ENCODE measurements around the gene CERS1. TPM values are rescaled to one million over a fixed set of nuclear protein-coding genes. Genes with fewer than 3 reads are reported as not detected.

CERS1 gene
- total and polyA plus RNA-seq, 5 donors from 2014 or later, result not detected

- Mint-ChIP-seq H3K9me3 (no peaks in the 10 kb centered on the region), H3K36me3 (peaks cover 27% of the 10 kb centered on the region), H3K27ac (no peak overlapping the region), H3K27me3 (no peaks in the 10 kb centered on the region), H3K4me3 (no peak overlapping the region), H3K4me1 (peaks cover 10 to 82% (median 60%) of the 10 kb centered on the region in 4 donors)
- Histone ChIP-seq H3K4me3 (ENCODE audit: low read depth, low read length) (no peak overlapping the region), H3K27me3 (ENCODE audit: control insufficient read depth, insufficient read depth, low read length) (no peaks in the 10 kb centered on the region), H3K36me3 (ENCODE audit: control insufficient read depth, insufficient read depth, low read length) (peaks cover 40% of the 10 kb centered on the region), H3K9me3 (ENCODE audit: control insufficient read depth in 2 of 2, low read length in 2 of 2) (no peaks in the 10 kb centered on the region), H3K27ac (ENCODE audit: insufficient read depth, low read length, poor library complexity, severe bottlenecking) (no peak overlapping the region), H3K4me1 (ENCODE audit: control insufficient read depth, insufficient read depth, low read length, poor library complexity, severe bottlenecking) (peaks cover 58% of the 10 kb centered on the region)
- ATAC-seq (ENCODE audit: low read depth in 2 of 2), result no peak
- no peak for DNase-seq
Observed at GRCh38 chr19:18845961-18846360, 50.0 kb downstream of the CERS1 start.

GRCh38 chr19:18844806-18845329, 51.1 kb downstream of the CERS1 start:
- peak overlapping the region in 2 of 4 donors; percentile 19 to 64 for H3K4me3 Mint-ChIP-seq

DNA sequence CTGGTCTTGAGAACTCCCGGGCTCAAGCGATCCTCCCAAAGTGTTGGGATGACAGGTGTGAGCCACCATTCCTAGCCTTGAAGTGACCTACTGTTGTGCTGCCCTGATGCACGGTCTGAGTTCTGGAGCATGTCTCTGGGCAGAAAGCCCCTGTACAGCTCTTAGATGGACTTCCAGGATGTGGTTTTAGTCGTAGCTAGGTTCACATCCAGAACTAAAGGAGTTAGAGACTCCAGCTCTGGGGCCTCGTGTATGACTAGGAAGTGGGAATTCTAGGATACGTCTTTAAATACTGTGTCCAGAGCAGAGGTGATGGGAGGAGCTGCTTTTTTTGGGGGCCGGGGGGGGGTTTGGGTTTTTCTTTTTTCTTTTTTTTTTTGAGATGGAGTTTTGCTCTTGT, 52.0 kb downstream of the CERS1 start:
- H3K27me3 ChIP-seq (ENCODE audit: control insufficient read depth, insufficient read depth, low read length), result no peaks in the 10 kb centered on the region
- no peak overlapping the region for H3K27ac ChIP-seq (ENCODE audit: insufficient read depth, low read length, poor library complexity, severe bottlenecking)
- peak overlapping the region; percentile 15 for H3K4me3 ChIP-seq (ENCODE audit: low read depth, low read length)
- Mint-ChIP-seq H3K27me3 (no peaks in the 10 kb centered on the region), H3K36me3 (peaks cover 18% of the 10 kb centered on the region), H3K27ac (peak overlapping the region; percentile 77 to 92 (median 88)), H3K9me3 (no peaks in the 10 kb centered on the region), H3K4me1 (peaks cover 10 to 89% (median 67%) of the 10 kb centered on the region in 4 donors), H3K4me3 (peak overlapping the region in 3 of 4 donors; percentile 78 to 85 (median 78))
- H3K9me3 ChIP-seq (ENCODE audit: control insufficient read depth in 2 of 2, low read length in 2 of 2), result no peaks in the 10 kb centered on the region
- ATAC-seq (ENCODE audit: low read depth in 2 of 2) (no peak), DNase-seq (peak in 1 of 3 donors; percentile 36)
- peaks cover 24% of the 10 kb centered on the region for H3K36me3 ChIP-seq (ENCODE audit: control insufficient read depth, insufficient read depth, low read length)
- peaks cover 65% of the 10 kb centered on the region for H3K4me1 ChIP-seq (ENCODE audit: control insufficient read depth, insufficient read depth, low read length, poor library complexity, severe bottlenecking)

More at GRCh38 chr19:18844806-18845329, 51.1 kb downstream of the CERS1 start:
- Mint-ChIP-seq H3K4me1 (peaks cover 10 to 89% (median 69%) of the 10 kb centered on the region in 4 donors), H3K27me3 (no peaks in the 10 kb centered on the region), H3K36me3 (peaks cover 20% of the 10 kb centered on the region), H3K9me3 (no peaks in the 10 kb centered on the region), H3K27ac (peak overlapping the region in 2 of 3 donors; percentile 20 to 88)
- Histone ChIP-seq H3K4me3 (ENCODE audit: low read depth, low read length) (no peak overlapping the region), H3K9me3 (ENCODE audit: control insufficient read depth in 2 of 2, low read length in 2 of 2) (no peaks in the 10 kb centered on the region), H3K36me3 (ENCODE audit: control insufficient read depth, insufficient read depth, low read length) (peaks cover 29% of the 10 kb centered on the region), H3K27ac (ENCODE audit: insufficient read depth, low read length, poor library complexity, severe bottlenecking) (no peak overlapping the region), H3K27me3 (ENCODE audit: control insufficient read depth, insufficient read depth, low read length) (no peaks in the 10 kb centered on the region), H3K4me1 (ENCODE audit: control insufficient read depth, insufficient read depth, low read length, poor library complexity, severe bottlenecking) (peaks cover 66% of the 10 kb centered on the region)
- ATAC-seq (ENCODE audit: low read depth in 2 of 2) (no peak), DNase-seq (no peak)

DNA sequence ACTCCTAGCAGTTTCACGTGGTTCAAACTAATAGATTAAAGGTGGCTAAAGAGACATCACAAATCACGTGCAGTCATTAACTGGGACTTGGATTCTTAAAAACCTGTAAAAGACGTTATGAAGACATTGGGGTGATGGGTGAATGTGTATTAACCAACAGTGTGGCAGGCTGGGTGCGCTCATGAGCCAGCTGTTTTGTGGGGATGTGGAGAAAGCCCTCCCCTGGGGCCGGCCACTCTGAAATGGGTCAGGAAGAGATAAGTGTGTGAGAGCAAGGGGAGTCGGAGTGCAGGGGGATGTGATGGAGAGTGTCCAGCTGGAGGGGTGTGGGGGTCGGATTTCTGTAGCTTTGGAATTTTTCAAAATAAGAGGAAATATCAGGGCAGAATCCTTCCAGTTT, 53.8 kb downstream of the CERS1 start:
- peaks cover 77% of the 10 kb centered on the region for H3K4me1 ChIP-seq (ENCODE audit: control insufficient read depth, insufficient read depth, low read length, poor library complexity, severe bottlenecking)
- H3K36me3 Mint-ChIP-seq, result peaks cover 12% of the 10 kb centered on the region
- ATAC-seq (ENCODE audit: low read depth in 2 of 2) (no peak), DNase-seq (no peak)
- H3K4me1 Mint-ChIP-seq, result peaks cover 9 to 95% (median 73%) of the 10 kb centered on the region in 4 donors
- H3K9me3 Mint-ChIP-seq, result no peaks in the 10 kb centered on the region
- H3K36me3 ChIP-seq (ENCODE audit: control insufficient read depth, insufficient read depth, low read length), result peaks cover 14% of the 10 kb centered on the region
- H3K27ac ChIP-seq (ENCODE audit: insufficient read depth, low read length, poor library complexity, severe bottlenecking), result peak overlapping the region; percentile 0
- peak overlapping the region in 2 of 3 donors; percentile 33 to 66 for H3K27ac Mint-ChIP-seq
- no peaks in the 10 kb centered on the region for H3K9me3 ChIP-seq (ENCODE audit: control insufficient read depth in 2 of 2, low read length in 2 of 2)
- peak overlapping the region; percentile 38 to 80 (median 71) for H3K4me3 Mint-ChIP-seq
- no peak overlapping the region for H3K4me3 ChIP-seq (ENCODE audit: low read depth, low read length)
- H3K27me3 ChIP-seq (ENCODE audit: control insufficient read depth, insufficient read depth, low read length), result no peaks in the 10 kb centered on the region
- H3K27me3 Mint-ChIP-seq, result no peaks in the 10 kb centered on the region

DNA sequence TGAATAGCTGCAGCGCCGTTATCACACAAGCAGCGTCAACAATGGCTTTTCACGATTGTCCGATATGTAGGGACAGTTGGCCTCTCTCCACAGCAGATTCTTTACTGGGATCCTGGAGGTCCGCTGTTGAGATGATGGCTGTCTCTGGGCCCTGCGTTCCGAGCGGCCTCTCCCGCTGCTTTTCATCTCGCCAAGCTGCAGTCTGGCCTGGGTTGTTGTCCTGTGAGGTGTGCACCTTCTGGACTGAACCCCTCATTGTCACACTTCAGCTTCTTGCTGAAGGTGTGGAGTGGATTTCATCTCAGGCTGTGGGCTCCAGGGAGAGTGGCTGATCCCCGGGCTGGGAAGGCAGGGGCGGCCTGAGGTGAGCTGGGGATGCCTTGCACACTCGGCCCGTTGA, 54.6 kb downstream of the CERS1 start:
- Histone ChIP-seq H3K27ac (ENCODE audit: insufficient read depth, low read length, poor library complexity, severe bottlenecking) (no peak overlapping the region), H3K27me3 (ENCODE audit: control insufficient read depth, insufficient read depth, low read length) (no peaks in the 10 kb centered on the region), H3K9me3 (ENCODE audit: control insufficient read depth in 2 of 2, low read length in 2 of 2) (no peaks in the 10 kb centered on the region), H3K4me1 (ENCODE audit: control insufficient read depth, insufficient read depth, low read length, poor library complexity, severe bottlenecking) (peaks cover 79% of the 10 kb centered on the region), H3K4me3 (ENCODE audit: low read depth, low read length) (no peak overlapping the region), H3K36me3 (ENCODE audit: control insufficient read depth, insufficient read depth, low read length) (peaks cover 14% of the 10 kb centered on the region)
- no peaks in the 10 kb centered on the region for H3K27me3 Mint-ChIP-seq
- H3K9me3 Mint-ChIP-seq, result no peaks in the 10 kb centered on the region
- ATAC-seq (ENCODE audit: low read depth in 2 of 2), result no peak
- peaks cover 12% of the 10 kb centered on the region for H3K36me3 Mint-ChIP-seq
- H3K4me3 Mint-ChIP-seq, result peak overlapping the region in 2 of 4 donors; percentile 67 to 80
- no peak for DNase-seq
- peaks cover 7 to 93% (median 71%) of the 10 kb centered on the region in 4 donors for H3K4me1 Mint-ChIP-seq
- H3K27ac Mint-ChIP-seq, result peak overlapping the region in 2 of 3 donors; percentile 22 to 33

GRCh38 chr19:18840288-18841267, 55.4 kb downstream of the CERS1 start:
- no peaks in the 10 kb centered on the region for H3K9me3 ChIP-seq (ENCODE audit: control insufficient read depth in 2 of 2, low read length in 2 of 2)
- H3K27ac ChIP-seq (ENCODE audit: insufficient read depth, low read length, poor library complexity, severe bottlenecking), result no peak overlapping the region
- H3K36me3 Mint-ChIP-seq, result peaks cover 20% of the 10 kb centered on the region
- peaks cover 15 to 93% (median 72%) of the 10 kb centered on the region in 4 donors for H3K4me1 Mint-ChIP-seq
- no peaks in the 10 kb centered on the region for H3K27me3 ChIP-seq (ENCODE audit: control insufficient read depth, insufficient read depth, low read length)
- ATAC-seq (ENCODE audit: low read depth in 2 of 2) (no peak), DNase-seq (no peak)
- no peaks in the 10 kb centered on the region for H3K27me3 Mint-ChIP-seq
- H3K4me3 Mint-ChIP-seq, result peak overlapping the region; percentile 39 to 81 (median 70)
- no peaks in the 10 kb centered on the region for H3K9me3 Mint-ChIP-seq
- H3K4me3 ChIP-seq (ENCODE audit: low read depth, low read length), result no peak overlapping the region
- H3K27ac Mint-ChIP-seq, result peak overlapping the region; percentile 49 to 81 (median 63)
- H3K4me1 ChIP-seq (ENCODE audit: control insufficient read depth, insufficient read depth, low read length, poor library complexity, severe bottlenecking), result peaks cover 86% of the 10 kb centered on the region
- H3K36me3 ChIP-seq (ENCODE audit: control insufficient read depth, insufficient read depth, low read length), result peaks cover 13% of the 10 kb centered on the region

- no peaks in the 10 kb centered on the region for H3K27me3 ChIP-seq (ENCODE audit: control insufficient read depth, insufficient read depth, low read length)
- no peaks in the 10 kb centered on the region for H3K9me3 Mint-ChIP-seq
- no peak overlapping the region for H3K27ac ChIP-seq (ENCODE audit: insufficient read depth, low read length, poor library complexity, severe bottlenecking)
- H3K9me3 ChIP-seq (ENCODE audit: control insufficient read depth in 2 of 2, low read length in 2 of 2), result no peaks in the 10 kb centered on the region
- peaks cover 21 to 94% (median 73%) of the 10 kb centered on the region in 4 donors for H3K4me1 Mint-ChIP-seq
- H3K36me3 Mint-ChIP-seq, result peaks cover 18% of the 10 kb centered on the region
- peaks cover 89% of the 10 kb centered on the region for H3K4me1 ChIP-seq (ENCODE audit: control insufficient read depth, insufficient read depth, low read length, poor library complexity, severe bottlenecking)
- peak overlapping the region in 3 of 4 donors; percentile 61 to 80 (median 68) for H3K4me3 Mint-ChIP-seq
- DNase-seq, result no peak
- H3K4me3 ChIP-seq (ENCODE audit: low read depth, low read length), result no peak overlapping the region
- no peak for ATAC-seq (ENCODE audit: low read depth in 2 of 2)
- H3K36me3 ChIP-seq (ENCODE audit: control insufficient read depth, insufficient read depth, low read length), result peaks cover 19% of the 10 kb centered on the region
- no peaks in the 10 kb centered on the region for H3K27me3 Mint-ChIP-seq
- H3K27ac Mint-ChIP-seq, result peak overlapping the region in 2 of 3 donors; percentile 63 to 65
Observed at GRCh38 chr19:18839465-18840287, 56.3 kb downstream of the CERS1 start.
